Measurements from ENCODE around the gene SCPEP1. TPM values are rescaled to one million over a fixed set of nuclear protein-coding genes. Genes with fewer than 3 reads are reported as not detected.
A peak's percentile ranks its signal among the peaks of the same experiment; 100 is the strongest.
"Not testable (repeated sequence)": the region's sequence is repeated elsewhere in the genome, so short reads cannot be mapped to it uniquely, and the experiment has no call there.

SCPEP1 gene
- total RNA-seq, 4 donors from 2014 or later: 13.1 to 39.7 (median 20.3) TPM

DNA sequence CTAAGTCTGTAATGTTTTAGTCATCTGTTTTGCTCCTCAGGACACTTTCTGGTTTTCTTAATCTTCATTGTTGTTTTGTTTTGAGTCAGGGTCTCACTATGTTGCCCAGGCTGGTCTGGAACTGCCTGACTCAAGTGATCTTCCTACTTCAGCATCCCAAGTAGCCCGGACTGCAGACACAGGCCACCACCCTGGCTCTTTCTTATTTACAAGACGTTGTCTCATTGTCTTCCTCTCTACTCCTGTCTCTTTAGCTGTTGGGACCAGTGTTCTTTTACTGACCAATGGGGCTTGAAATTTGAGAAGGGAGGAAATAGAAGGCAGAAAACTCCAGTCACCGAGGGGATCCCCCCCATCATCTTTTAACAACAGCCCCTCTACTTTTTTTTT lies 1.2 kb downstream of the SCPEP1 start:
- Histone ChIP-seq H3K36me3 (no peaks in the 10 kb centered on the region), H3K27ac (peak overlapping the region; percentile 70 to 77 (median 74)), H3K4me3 (peak overlapping the region in 1 of 4 donors; percentile 80), H3K4me1 (peaks cover 0 to 22% (median 12%) of the 10 kb centered on the region in 4 donors), H3K27me3 (no peaks in the 10 kb centered on the region), H3K9me3 (no peaks in the 10 kb centered on the region)
- no peak for DNase-seq
- intact Hi-C loops (cut with DNase I; ENCODE audit: low total_unique reads): no loop called here
- 61 to 68% methylated on average over 3 of the region's 3 CpGs for WGBS, 2 donors (ENCODE audit: low coverage in 1 of 2)
- TF ChIP-seq POLR2AphosphoS5 (IDR thresholded peaks at IDR 0.05): no peak
- no peak for TF ChIP-seq EP300 (IDR thresholded peaks at IDR 0.05; ENCODE audit: low read depth)
- TF ChIP-seq POLR2A (IDR thresholded peaks at IDR 0.05): no peak
- TF ChIP-seq, protein P1, sequence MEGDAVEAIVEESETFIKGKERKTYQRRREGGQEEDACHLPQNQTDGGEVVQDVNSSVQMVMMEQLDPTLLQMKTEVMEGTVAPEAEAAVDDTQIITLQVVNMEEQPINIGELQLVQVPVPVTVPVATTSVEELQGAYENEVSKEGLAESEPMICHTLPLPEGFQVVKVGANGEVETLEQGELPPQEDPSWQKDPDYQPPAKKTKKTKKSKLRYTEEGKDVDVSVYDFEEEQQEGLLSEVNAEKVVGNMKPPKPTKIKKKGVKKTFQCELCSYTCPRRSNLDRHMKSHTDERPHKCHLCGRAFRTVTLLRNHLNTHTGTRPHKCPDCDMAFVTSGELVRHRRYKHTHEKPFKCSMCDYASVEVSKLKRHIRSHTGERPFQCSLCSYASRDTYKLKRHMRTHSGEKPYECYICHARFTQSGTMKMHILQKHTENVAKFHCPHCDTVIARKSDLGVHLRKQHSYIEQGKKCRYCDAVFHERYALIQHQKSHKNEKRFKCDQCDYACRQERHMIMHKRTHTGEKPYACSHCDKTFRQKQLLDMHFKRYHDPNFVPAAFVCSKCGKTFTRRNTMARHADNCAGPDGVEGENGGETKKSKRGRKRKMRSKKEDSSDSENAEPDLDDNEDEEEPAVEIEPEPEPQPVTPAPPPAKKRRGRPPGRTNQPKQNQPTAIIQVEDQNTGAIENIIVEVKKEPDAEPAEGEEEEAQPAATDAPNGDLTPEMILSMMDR (IDR thresholded peaks at IDR 0.05): no peak
- in situ Hi-C loops (cut with MboI; ENCODE audit: low pct_ligation_motif_present in 1 of 4, low pct_unique_long_range_greater_than_20kb in 1 of 4, low sequenced_read_pairs in 3 of 4): no loop called here

DNA sequence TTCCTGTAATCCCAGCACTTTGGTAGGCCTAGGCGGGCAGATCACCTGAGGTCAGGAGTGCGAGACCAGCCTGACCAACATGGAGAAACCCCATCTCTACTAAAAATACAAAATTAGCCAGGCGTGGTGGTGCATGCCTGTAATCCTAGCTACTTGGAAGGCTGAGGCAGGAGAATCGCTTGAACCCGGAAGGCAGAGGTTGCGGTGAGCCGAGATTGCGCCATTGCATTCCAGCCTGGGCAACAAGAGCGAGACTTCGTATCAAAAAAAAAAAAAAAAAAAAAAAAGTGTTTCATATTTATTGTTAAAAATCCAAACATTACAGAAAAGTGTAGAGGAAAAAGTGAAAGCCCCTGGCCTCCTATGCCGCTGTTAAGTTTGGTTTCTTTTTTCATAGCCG lies 2.6 kb downstream of the SCPEP1 start:
- H3K36me3 ChIP-seq; H3K27me3 ChIP-seq; H3K4me3 ChIP-seq; DNase-seq; H3K9me3 ChIP-seq; in situ Hi-C loops (cut with MboI; ENCODE audit: low pct_ligation_motif_present in 1 of 4, low pct_unique_long_range_greater_than_20kb in 1 of 4, low sequenced_read_pairs in 3 of 4); intact Hi-C loops (cut with DNase I; ENCODE audit: low total_unique reads); H3K27ac ChIP-seq: not testable (repeated sequence)
- H3K4me1 ChIP-seq: peaks cover 0 to 22% (median 12%) of the 10 kb centered on the region in 4 donors
- WGBS, 2 donors (ENCODE audit: low coverage in 1 of 2): 95% methylated on average over 4 to 12 of the region's 12 CpGs

DNA sequence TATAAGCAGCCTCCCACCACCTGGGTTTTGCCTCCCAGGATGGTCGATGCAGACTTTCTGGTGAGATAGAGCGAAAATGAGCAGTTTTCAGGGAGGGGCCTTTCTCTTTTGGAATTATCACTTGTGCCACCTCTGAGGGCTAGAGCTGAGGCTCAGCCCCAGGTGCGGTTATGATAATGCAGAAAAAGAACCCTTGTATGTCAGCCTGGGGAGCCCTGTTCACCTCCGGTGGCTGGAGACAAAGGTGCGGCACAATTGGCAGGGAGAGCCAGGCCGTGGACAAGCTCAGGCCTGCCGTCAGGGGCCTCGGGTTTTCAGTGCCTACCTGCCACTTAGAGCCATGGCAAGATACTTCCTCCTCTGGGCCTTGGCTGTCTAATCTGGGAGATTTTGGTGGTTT lies 4.4 kb downstream of the SCPEP1 start:
- H3K36me3 ChIP-seq: no peaks in the 10 kb centered on the region
- WGBS, 2 donors (ENCODE audit: low coverage in 1 of 2): 86% methylated on average over 8 of the region's 8 CpGs; no CpG with 5 or more reads in 1 of the 2 donors
- intact Hi-C loops (cut with DNase I; ENCODE audit: low total_unique reads) (no loop called here), in situ Hi-C loops (cut with MboI; ENCODE audit: low pct_ligation_motif_present in 1 of 4, low pct_unique_long_range_greater_than_20kb in 1 of 4, low sequenced_read_pairs in 3 of 4) (no loop called here)
- TF ChIP-seq, protein P1 (IDR thresholded peaks at IDR 0.05): no peak
- TF ChIP-seq POLR2A (IDR thresholded peaks at IDR 0.05) (no peak), EP300 (IDR thresholded peaks at IDR 0.05; ENCODE audit: low read depth) (no peak), POLR2AphosphoS5 (IDR thresholded peaks at IDR 0.05) (no peak)
- no peaks in the 10 kb centered on the region for H3K27me3 ChIP-seq
- H3K4me1 ChIP-seq: peaks cover 0 to 16% (median 12%) of the 10 kb centered on the region in 4 donors
- no peak for DNase-seq
- no peak overlapping the region for H3K4me3 ChIP-seq
- H3K9me3 ChIP-seq: no peaks in the 10 kb centered on the region
- H3K27ac ChIP-seq: no peak overlapping the region

DNA sequence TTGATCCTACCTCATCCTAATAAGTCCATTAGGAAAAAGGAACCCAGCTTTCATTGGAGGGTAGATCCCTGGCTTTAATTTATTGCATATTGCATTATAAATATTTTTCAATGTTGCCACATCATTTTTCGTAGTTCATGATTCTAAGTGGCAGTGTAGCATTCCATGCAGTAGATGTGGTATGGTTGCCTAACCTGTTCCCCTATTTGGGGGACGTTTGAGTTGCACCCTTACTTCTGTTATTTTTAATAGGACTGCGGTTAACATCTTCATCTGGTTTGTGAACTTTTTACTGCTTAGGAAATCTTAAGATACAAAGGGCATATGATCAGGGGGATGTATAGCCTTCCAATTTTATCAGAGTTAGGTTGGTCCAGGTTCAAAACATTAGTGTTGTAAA lies 5.4 kb downstream of the SCPEP1 start:
- TF ChIP-seq POLR2AphosphoS5 (IDR thresholded peaks at IDR 0.05) (no peak), EP300 (IDR thresholded peaks at IDR 0.05; ENCODE audit: low read depth) (no peak), POLR2A (IDR thresholded peaks at IDR 0.05) (no peak)
- TF ChIP-seq, protein P1 (IDR thresholded peaks at IDR 0.05): no peak
- in situ Hi-C loops (cut with MboI; ENCODE audit: low pct_ligation_motif_present in 1 of 4, low pct_unique_long_range_greater_than_20kb in 1 of 4, low sequenced_read_pairs in 3 of 4): no loop called here
- DNase-seq: no peak

More for the DNA sequence above, 5.4 kb downstream of the SCPEP1 start:
- H3K36me3 ChIP-seq: no peaks in the 10 kb centered on the region
- intact Hi-C loops (cut with DNase I; ENCODE audit: low total_unique reads): no loop called here
- no peak overlapping the region for H3K4me3 ChIP-seq
- H3K27ac ChIP-seq: no peak overlapping the region
- no peaks in the 10 kb centered on the region for H3K27me3 ChIP-seq
- H3K4me1 ChIP-seq: peaks cover 0 to 10% (median 8%) of the 10 kb centered on the region in 4 donors
- H3K9me3 ChIP-seq: no peaks in the 10 kb centered on the region
- WGBS, 2 donors (ENCODE audit: low coverage in 1 of 2): 70% methylated on average over 3 of the region's 3 CpGs

All from transverse colon (tissue), 4 donors.